Measurements from ENCODE around the gene ISLR. TPM values are rescaled to one million over a fixed set of nuclear protein-coding genes. Genes with fewer than 3 reads are reported as not detected.

The ISLR gene
- total RNA-seq, 1 experiment from 2014 or later, result 0.12 TPM

DNA sequence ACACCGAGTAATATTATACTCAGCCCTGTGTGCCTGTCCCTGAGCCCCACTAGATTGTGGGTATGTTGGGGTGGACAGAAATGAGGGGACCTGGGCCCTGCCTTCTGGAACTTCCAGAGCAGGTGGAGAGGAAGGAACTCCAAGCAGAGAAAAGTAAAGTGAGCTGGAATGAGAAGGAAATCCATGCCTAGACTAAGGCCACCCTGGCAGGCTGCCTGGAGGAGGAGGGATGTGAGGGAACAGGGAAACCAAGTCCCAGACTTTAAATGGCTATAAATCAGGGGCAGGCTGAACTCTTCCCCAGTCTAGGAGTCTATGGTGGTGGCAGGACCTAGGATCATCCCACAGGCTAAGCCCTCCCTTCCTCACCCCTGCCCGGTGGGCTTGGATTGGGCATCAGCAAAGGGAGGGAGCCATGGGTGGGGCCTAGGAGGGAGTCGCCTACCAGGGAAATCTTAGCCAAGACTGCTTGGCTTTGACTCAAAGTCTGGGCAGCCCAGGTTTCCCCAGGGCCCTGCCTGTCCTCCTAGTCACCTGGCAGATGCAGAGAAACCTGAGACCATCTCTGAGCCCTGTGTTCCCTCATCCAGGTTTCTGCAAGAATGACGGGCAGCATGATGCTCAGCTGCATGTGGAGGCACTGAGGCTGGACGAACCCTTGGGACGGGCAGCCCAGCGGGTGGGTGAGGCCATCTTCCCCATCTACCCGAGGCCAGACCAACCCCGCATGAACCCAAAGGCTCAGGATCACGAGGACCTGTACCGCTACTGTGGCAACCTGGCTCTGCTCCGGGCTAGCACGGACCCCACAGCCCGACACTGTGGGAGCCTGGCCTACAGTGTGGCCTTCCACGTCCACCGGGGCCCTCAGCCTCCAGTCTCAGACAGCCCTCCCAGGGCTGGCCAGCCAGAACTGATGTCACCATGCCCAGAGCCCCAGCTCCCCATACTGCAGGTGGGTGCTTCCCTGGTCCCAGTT, 44.7 kb downstream of the ISLR start:
- Histone ChIP-seq H2AFZ (ENCODE audit: low read depth, low read length, poor library complexity, severe bottlenecking) (no peak overlapping the region), H4K20me1 (ENCODE audit: insufficient read depth) (no peaks in the 10 kb centered on the region), H3K27ac (ENCODE audit: low read depth, low read length) (no peak overlapping the region), H3K9me3 (ENCODE audit: control insufficient read depth in 1 of 2, insufficient read depth in 1 of 2, low read depth in 1 of 2, low read length in 2 of 2) (no peaks in the 10 kb centered on the region), H3K4me3 (replicated peaks in 1 of 2; ENCODE audit: low read depth in 1 of 2, low read length in 2 of 2) (no peak overlapping the region), H3K36me3 (ENCODE audit: control insufficient read depth in 1 of 2, insufficient read depth in 2 of 2, low read length in 2 of 2) (no peaks in the 10 kb centered on the region), H3K9ac (ENCODE audit: low read length) (no peak overlapping the region), H3K27me3 (ENCODE audit: insufficient read depth, low read length) (peaks cover 13% of the 10 kb centered on the region; the same call in 1 of the 2 replicates), H3K4me1 (ENCODE audit: control insufficient read depth in 1 of 2, insufficient read depth in 2 of 2, low read length in 2 of 2) (peaks cover 0 to 6% of the 10 kb centered on the region in 2 experiments; a peak in 2 of 4 replicates), H3K9me2 (ENCODE audit: insufficient read depth) (no peaks in the 10 kb centered on the region), H3K79me2 (ENCODE audit: insufficient read depth, low read length) (no peaks in the 10 kb centered on the region), H3K4me2 (ENCODE audit: low read length) (no peak overlapping the region)
- BruUV-seq (replicated peaks), result no TSS peak
- ATAC-seq, result no peak
- CTCF ChIA-PET, result no interaction called here
- DNase-seq (ENCODE audit: low read depth, low spot score), result no peak
- RAD21 ChIA-PET (ENCODE audit: low non-redundant PET in 1 of 2, low total read pairs in 2 of 2, uncharacterized antibody in 2 of 2, unreplicated experiment in 2 of 2), result no interaction called here
- intact Hi-C loops (cut with micrococcal nuclease), result no loop called here
- no peak for TF ChIP-seq EZH2phosphoT487 (IDR thresholded peaks at IDR 0.05; ENCODE audit: borderline replicate concordance)
- TF ChIP-seq YY1 (IDR thresholded peaks at IDR 0.05; ENCODE audit: extremely low read depth, insufficient replicate concordance, low read depth, low read length), result no peak
- no peak for TF ChIP-seq MAX (IDR thresholded peaks at IDR 0.05)
- TF ChIP-seq TCF7L2 (IDR thresholded peaks at IDR 0.05; ENCODE audit: borderline replicate concordance, extremely low read depth, insufficient read depth, insufficient read length), result no peak
- TF ChIP-seq CBX3 (IDR thresholded peaks at IDR 0.05; ENCODE audit: low read depth), result no peak
- no peak for TF ChIP-seq FOSL1 (IDR thresholded peaks at IDR 0.05; ENCODE audit: low read depth)
- no peak for TF ChIP-seq SP1 (IDR thresholded peaks at IDR 0.05; ENCODE audit: low read depth)
- no peak for TF ChIP-seq EGR1 (IDR thresholded peaks at IDR 0.05; ENCODE audit: low read depth)
- TF ChIP-seq SRF (IDR thresholded peaks at IDR 0.05; ENCODE audit: low read depth), result no peak
- no peak for TF ChIP-seq EZH2 (IDR thresholded peaks at IDR 0.05)
- TF ChIP-seq, protein P1, sequence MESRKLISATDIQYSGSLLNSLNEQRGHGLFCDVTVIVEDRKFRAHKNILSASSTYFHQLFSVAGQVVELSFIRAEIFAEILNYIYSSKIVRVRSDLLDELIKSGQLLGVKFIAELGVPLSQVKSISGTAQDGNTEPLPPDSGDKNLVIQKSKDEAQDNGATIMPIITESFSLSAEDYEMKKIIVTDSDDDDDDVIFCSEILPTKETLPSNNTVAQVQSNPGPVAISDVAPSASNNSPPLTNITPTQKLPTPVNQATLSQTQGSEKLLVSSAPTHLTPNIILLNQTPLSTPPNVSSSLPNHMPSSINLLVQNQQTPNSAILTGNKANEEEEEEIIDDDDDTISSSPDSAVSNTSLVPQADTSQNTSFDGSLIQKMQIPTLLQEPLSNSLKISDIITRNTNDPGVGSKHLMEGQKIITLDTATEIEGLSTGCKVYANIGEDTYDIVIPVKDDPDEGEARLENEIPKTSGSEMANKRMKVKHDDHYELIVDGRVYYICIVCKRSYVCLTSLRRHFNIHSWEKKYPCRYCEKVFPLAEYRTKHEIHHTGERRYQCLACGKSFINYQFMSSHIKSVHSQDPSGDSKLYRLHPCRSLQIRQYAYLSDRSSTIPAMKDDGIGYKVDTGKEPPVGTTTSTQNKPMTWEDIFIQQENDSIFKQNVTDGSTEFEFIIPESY (IDR thresholded peaks at IDR 0.05; ENCODE audit: extremely low read depth, insufficient replicate concordance, low read length), result no peak
- no peak for TF ChIP-seq CEBPB (IDR thresholded peaks at IDR 0.05; ENCODE audit: low read depth)
- no peak for TF ChIP-seq RAD21 (IDR thresholded peaks at IDR 0.05; ENCODE audit: low read depth)
- TF ChIP-seq ELF1 (IDR thresholded peaks at IDR 0.05; ENCODE audit: borderline replicate concordance, low read depth), result no peak
- TF ChIP-seq POLR2A (IDR thresholded peaks at IDR 0.05; ENCODE audit: borderline replicate concordance, extremely low read depth, insufficient read depth, insufficient read length), result no peak
- TF ChIP-seq ZNF274 (IDR thresholded peaks at IDR 0.05; ENCODE audit: low read depth, low read length), result no peak
- no peak for TF ChIP-seq POLR2AphosphoS5 (IDR thresholded peaks at IDR 0.05; ENCODE audit: low read depth, low read length)
- TF ChIP-seq, protein P2, sequence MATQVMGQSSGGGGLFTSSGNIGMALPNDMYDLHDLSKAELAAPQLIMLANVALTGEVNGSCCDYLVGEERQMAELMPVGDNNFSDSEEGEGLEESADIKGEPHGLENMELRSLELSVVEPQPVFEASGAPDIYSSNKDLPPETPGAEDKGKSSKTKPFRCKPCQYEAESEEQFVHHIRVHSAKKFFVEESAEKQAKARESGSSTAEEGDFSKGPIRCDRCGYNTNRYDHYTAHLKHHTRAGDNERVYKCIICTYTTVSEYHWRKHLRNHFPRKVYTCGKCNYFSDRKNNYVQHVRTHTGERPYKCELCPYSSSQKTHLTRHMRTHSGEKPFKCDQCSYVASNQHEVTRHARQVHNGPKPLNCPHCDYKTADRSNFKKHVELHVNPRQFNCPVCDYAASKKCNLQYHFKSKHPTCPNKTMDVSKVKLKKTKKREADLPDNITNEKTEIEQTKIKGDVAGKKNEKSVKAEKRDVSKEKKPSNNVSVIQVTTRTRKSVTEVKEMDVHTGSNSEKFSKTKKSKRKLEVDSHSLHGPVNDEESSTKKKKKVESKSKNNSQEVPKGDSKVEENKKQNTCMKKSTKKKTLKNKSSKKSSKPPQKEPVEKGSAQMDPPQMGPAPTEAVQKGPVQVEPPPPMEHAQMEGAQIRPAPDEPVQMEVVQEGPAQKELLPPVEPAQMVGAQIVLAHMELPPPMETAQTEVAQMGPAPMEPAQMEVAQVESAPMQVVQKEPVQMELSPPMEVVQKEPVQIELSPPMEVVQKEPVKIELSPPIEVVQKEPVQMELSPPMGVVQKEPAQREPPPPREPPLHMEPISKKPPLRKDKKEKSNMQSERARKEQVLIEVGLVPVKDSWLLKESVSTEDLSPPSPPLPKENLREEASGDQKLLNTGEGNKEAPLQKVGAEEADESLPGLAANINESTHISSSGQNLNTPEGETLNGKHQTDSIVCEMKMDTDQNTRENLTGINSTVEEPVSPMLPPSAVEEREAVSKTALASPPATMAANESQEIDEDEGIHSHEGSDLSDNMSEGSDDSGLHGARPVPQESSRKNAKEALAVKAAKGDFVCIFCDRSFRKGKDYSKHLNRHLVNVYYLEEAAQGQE (IDR thresholded peaks at IDR 0.05; ENCODE audit: low read depth), result no peak
- no peak for TF ChIP-seq SIN3A (IDR thresholded peaks at IDR 0.05; ENCODE audit: low read depth)
- POLR2A ChIA-PET, result no interaction called here

Measured in HCT116 (cell line).